GM18873 (cell line): ENCODE measurements around the gene IKZF2.

Source experiments
- ATAC-seq: cut with Tn5 transposase; IDR thresholded peaks from one replicate; pipeline ENCODE4 v1.9.1; 2021; ENCODE audit warnings: mild to moderate bottlenecking, moderate library complexity, moderate number of reproducible peaks; ENCODE audit not compliant: unreplicated experiment, low FRiP score

IKZF2 gene

GRCh38 chr2:212968284-212969081 is 182.9 kb downstream of the IKZF2 start:
- ATAC-seq = peak; percentile 56

GRCh38 chr2:212966884-212967283 is 184.5 kb downstream of the IKZF2 start:
- no peak for ATAC-seq

GRCh38 chr2:212962691-212963090 is 188.7 kb downstream of the IKZF2 start:
- ATAC-seq = no peak

- ATAC-seq = no peak
These were observed 190.2 kb downstream of the IKZF2 start for GRCh38 chr2:212961255-212961654.

- no peak for ATAC-seq
These were observed 191.1 kb downstream of the IKZF2 start for GRCh38 chr2:212960336-212960735.

- ATAC-seq = no peak
These were observed 191.8 kb downstream of the IKZF2 start for GRCh38 chr2:212959471-212960117.

- no peak for ATAC-seq
These were observed 192.6 kb downstream of the IKZF2 start for GRCh38 chr2:212958757-212959295.

- ATAC-seq = no peak
These were observed 193.3 kb downstream of the IKZF2 start for GRCh38 chr2:212958133-212958532.

GRCh38 chr2:212957624-212958023 is 193.8 kb downstream of the IKZF2 start:
- no peak for ATAC-seq

- no peak for ATAC-seq
These were observed 194.5 kb downstream of the IKZF2 start for GRCh38 chr2:212956665-212957607.

GRCh38 chr2:212953170-212953920 is 198.1 kb downstream of the IKZF2 start:
- ATAC-seq = peak; percentile 85

- no peak for ATAC-seq
These were observed 201.6 kb downstream of the IKZF2 start for GRCh38 chr2:212949786-212950185.
